Activated naive CD8-positive, alpha-beta T cell treated with anti-CD3 and anti-CD28 coated beads, Interleukin-2, amount 10 ng/mL, durations not matched to agents 7 days and 5 days (primary cell): Measurements from ENCODE around the gene LPA. TPM values are rescaled to one million over a fixed set of nuclear protein-coding genes. Genes with fewer than 3 reads are reported as not detected.
"Not testable (repeated sequence)": the region's sequence is repeated elsewhere in the genome, so short reads cannot be mapped to it uniquely, and the experiment has no call there.

Experiments used
- ATAC-seq: fragments of 150-1000 bp; cut with Tn5 transposase; one replicate; pipeline ENCODE4 v1.10.0; 2021; ENCODE audit warnings: low read depth, moderate library complexity
- POLR2A ChIA-PET: fragments of 350-600 bp; sonication (Branson Sonifier 250); formaldehyde crosslinking; loops from one replicate; lab custom pipeline; 2021; ENCODE audit warnings: antibody characterized with exemption; lab: Charles Lee
- DNase-seq: peaks from one replicate; pipeline ENCODE4 v3.0.0; 2021
- H3K27ac Mint-ChIP-seq: one replicate; pipeline ENCODE4 v1.8.0; 2022; ENCODE audit warnings: mild to moderate bottlenecking, mixed read lengths
- H3K27me3 Mint-ChIP-seq: one replicate; pipeline ENCODE4 v1.8.0; 2022; ENCODE audit warnings: mild to moderate bottlenecking, moderate library complexity, mixed read lengths
- H3K36me3 Mint-ChIP-seq: one replicate; pipeline ENCODE4 v1.8.0; 2021; ENCODE audit warnings: mild to moderate bottlenecking, mixed read lengths
- H3K4me1 Mint-ChIP-seq: one replicate; pipeline ENCODE4 v1.8.0; 2021; ENCODE audit warnings: mixed read lengths
- H3K4me3 Mint-ChIP-seq: one replicate; pipeline ENCODE4 v1.8.0; 2022; ENCODE audit warnings: mild to moderate bottlenecking, moderate library complexity, mixed read lengths
- H3K9me3 Mint-ChIP-seq: one replicate; pipeline ENCODE4 v1.8.0; 2021; ENCODE audit warnings: mixed read lengths
- total RNA-seq, 2 experiments: library from RNA; stranded (reverse); gene quantifications; one replicate each; pipeline ENCODE4 v1.2.3, GENCODE V29; 2021

The LPA gene
- total RNA-seq, 2 experiments from 2014 or later: not detected

DNA sequence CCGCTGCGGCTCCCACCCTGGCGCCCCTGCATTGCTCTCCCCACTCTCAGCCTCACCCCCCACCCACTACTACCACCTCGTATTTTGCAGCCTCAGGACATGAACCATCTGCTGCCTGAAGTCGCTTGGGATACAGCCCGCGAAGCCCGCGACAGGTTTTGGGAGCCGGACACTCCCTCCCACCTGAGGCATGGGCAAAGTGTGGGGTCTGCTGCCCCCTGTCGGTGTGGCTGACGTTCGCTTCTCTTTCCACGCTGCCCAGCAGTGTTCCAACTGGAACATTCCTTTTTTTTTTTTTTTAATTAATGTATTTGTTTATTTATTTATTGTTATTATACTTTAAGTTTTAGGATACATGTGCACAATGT lies 15.3 kb upstream of the LPA start:
- Mint-ChIP-seq H3K4me1 (no peaks in the 10 kb centered on the region), H3K36me3 (no peaks in the 10 kb centered on the region), H3K27me3 (peaks cover 14% of the 10 kb centered on the region), H3K27ac (no peak overlapping the region), H3K9me3 (no peaks in the 10 kb centered on the region), H3K4me3 (no peak overlapping the region)
- ATAC-seq (no peak), DNase-seq (no peak)
- POLR2A ChIA-PET: no interaction called here

DNA sequence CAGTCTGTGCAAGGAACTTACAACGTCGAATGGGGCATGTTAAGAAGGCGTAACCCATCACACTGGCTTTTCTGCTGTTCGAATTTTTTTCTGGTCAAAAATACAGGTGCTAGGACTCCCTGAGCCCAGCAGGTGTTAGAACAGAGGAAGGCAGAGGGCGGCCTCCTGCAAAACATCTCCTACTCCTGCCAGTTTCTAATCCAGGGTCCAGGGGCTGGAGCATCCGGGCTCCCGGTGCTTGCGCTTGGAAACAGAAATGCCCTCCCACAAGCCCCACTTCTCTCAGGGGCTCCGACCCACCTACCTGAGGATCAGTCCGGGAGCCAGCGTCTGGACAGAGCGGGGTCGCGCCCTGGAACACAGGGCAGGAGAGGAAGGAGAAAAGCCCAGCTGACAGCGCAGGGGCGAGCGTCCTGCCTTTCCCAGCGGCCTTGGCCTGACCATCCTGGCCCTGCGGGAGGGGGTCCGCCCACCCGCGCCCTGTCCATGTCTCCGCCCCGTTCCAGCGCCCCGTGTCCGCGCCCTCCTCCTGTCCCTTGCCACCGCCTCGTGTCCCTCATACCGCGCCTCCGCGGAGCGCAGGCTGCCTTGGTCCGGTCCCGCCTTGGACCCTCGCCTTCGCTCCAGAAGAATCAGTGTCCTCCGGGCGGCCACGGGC lies 14.8 kb upstream of the LPA start:
- ATAC-seq: no peak
- Mint-ChIP-seq H3K4me3 (no peak overlapping the region), H3K4me1 (no peaks in the 10 kb centered on the region), H3K27me3 (peaks cover 14% of the 10 kb centered on the region), H3K27ac (no peak overlapping the region), H3K36me3 (no peaks in the 10 kb centered on the region), H3K9me3 (no peaks in the 10 kb centered on the region)
- POLR2A ChIA-PET: no interaction called here
- DNase-seq: no peak

DNA sequence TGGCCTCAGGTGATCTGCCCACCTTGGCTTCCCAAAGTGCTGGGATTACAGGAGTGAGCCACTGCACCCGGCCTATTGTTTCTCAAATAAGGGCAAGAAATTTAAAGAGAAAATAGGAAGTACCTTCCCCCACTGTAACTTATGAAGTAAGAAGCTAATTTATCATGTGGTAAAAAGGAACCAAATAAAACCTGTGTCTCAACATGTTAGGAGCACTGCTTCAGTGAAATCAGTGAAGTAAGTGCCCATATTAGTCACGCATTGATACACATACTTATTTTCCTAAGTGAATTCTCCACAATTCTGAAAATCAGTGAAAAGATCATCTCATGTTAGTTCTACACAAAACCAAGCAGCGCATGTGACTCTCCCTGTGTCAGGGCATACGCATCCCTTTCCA lies 14.2 kb upstream of the LPA start:
- no peaks in the 10 kb centered on the region for H3K4me1 Mint-ChIP-seq
- POLR2A ChIA-PET: no interaction called here
- ATAC-seq (no peak), DNase-seq (no peak)
- no peak overlapping the region for H3K4me3 Mint-ChIP-seq
- H3K9me3 Mint-ChIP-seq: peaks cover 1% of the 10 kb centered on the region
- no peaks in the 10 kb centered on the region for H3K36me3 Mint-ChIP-seq
- peaks cover 14% of the 10 kb centered on the region for H3K27me3 Mint-ChIP-seq
- H3K27ac Mint-ChIP-seq: no peak overlapping the region

- POLR2A ChIA-PET, H3K36me3 Mint-ChIP-seq, H3K27ac Mint-ChIP-seq, H3K4me3 Mint-ChIP-seq, DNase-seq, H3K4me1 Mint-ChIP-seq, H3K9me3 Mint-ChIP-seq, ATAC-seq: not testable (repeated sequence)
- H3K27me3 Mint-ChIP-seq: peaks cover 17% of the 10 kb centered on the region
Measured at GRCh38 chr6:160676418-160676817, 12.3 kb upstream of the LPA start.

DNA sequence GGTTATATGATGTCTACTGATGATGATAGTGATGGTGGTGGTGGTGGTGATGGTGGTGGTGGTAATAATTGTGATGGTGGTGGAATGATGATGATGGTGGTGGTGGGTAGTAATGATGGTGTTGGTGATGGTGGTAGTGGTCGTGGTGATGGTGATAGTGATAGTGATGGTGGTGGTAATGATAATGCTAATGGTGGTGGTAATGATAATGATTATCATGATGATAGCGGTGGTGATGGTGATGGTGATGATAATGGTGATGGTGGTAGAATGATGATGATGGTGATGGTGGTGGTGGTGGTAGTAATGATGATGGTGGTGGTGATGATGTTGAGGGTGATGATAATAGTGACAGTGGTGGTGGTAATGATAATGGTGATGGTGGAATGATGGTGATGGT lies 4.5 kb upstream of the LPA start:
- peaks cover 9% of the 10 kb centered on the region for H3K27me3 Mint-ChIP-seq
- POLR2A ChIA-PET: no interaction called here
- peaks cover 3% of the 10 kb centered on the region for H3K4me1 Mint-ChIP-seq
- no peaks in the 10 kb centered on the region for H3K36me3 Mint-ChIP-seq
- DNase-seq: no peak
- peaks cover under 1% of the 10 kb centered on the region for H3K9me3 Mint-ChIP-seq
- ATAC-seq: no peak
- H3K27ac Mint-ChIP-seq: no peak overlapping the region
- no peak overlapping the region for H3K4me3 Mint-ChIP-seq

- peaks cover 3% of the 10 kb centered on the region for H3K4me1 Mint-ChIP-seq
- POLR2A ChIA-PET: no interaction called here
- no peak overlapping the region for H3K4me3 Mint-ChIP-seq
- H3K36me3 Mint-ChIP-seq: no peaks in the 10 kb centered on the region
- peaks cover 7% of the 10 kb centered on the region for H3K27me3 Mint-ChIP-seq
- no peaks in the 10 kb centered on the region for H3K9me3 Mint-ChIP-seq
- H3K27ac Mint-ChIP-seq: no peak overlapping the region
- no peak for ATAC-seq
- peak; percentile 50 for DNase-seq
Measured at GRCh38 chr6:160667639-160668481, 3.8 kb upstream of the LPA start.

GRCh38 chr6:160662842-160663241 lies 1.2 kb downstream of the LPA start:
- no peak for DNase-seq
- Mint-ChIP-seq H3K4me1 (peaks cover 2% of the 10 kb centered on the region), H3K27me3 (peaks cover 9% of the 10 kb centered on the region), H3K27ac (no peak overlapping the region), H3K4me3 (no peak overlapping the region), H3K9me3 (no peaks in the 10 kb centered on the region), H3K36me3 (no peaks in the 10 kb centered on the region)
- no peak for ATAC-seq
- POLR2A ChIA-PET: no interaction called here

DNA sequence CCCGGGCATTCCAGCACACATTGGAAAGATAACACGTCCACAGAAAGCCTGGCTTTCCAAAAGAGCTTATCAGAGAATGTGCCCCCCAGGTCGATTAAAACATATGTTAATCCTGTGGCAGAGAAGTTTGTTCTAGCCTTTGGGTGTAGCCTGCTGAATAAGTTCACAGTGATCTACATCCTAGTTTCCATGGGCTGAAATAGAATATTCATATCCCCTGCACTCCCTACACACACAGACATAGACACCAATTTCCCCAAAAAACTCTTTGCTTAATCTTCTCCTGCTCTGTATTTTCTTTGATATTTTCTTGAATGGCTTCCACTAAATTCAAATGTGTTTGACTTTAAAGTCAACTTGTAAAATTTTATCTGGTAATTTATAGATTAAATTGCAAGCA lies 1.6 kb downstream of the LPA start:
- Mint-ChIP-seq H3K36me3 (no peaks in the 10 kb centered on the region), H3K9me3 (no peaks in the 10 kb centered on the region), H3K4me3 (no peak overlapping the region), H3K27ac (no peak overlapping the region), H3K27me3 (peaks cover 9% of the 10 kb centered on the region), H3K4me1 (no peaks in the 10 kb centered on the region)
- POLR2A ChIA-PET: no interaction called here
- DNase-seq (no peak), ATAC-seq (no peak)

DNA sequence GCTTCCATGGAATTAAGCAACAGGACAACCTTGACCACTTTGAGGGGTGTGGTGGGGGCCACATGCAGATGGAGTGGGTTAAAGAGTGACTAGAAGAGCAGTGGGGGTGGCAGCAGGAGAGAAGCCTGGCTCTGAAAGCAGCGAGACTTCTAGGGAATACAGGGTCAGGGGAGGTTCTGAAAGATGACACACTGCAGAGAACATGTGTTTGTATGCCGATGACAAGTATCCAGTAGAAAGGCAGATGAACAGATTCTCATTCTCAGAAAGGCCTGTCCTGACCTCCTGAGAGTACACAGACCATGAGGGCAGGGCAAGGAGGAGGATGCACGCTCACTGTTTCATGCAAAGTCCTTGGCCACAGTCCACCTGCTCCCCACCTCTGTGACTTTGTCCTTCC lies 2.9 kb downstream of the LPA start:
- H3K36me3 Mint-ChIP-seq: no peaks in the 10 kb centered on the region
- no peak overlapping the region for H3K27ac Mint-ChIP-seq
- ATAC-seq (no peak), DNase-seq (no peak)
- peaks cover 5% of the 10 kb centered on the region for H3K9me3 Mint-ChIP-seq
- POLR2A ChIA-PET: no interaction called here
- H3K4me1 Mint-ChIP-seq: no peaks in the 10 kb centered on the region
- H3K4me3 Mint-ChIP-seq: no peak overlapping the region
- H3K27me3 Mint-ChIP-seq: peaks cover 6% of the 10 kb centered on the region

GRCh38 chr6:160659562-160659961 lies 4.5 kb downstream of the LPA start:
- H3K4me3 Mint-ChIP-seq: no peak overlapping the region
- H3K9me3 Mint-ChIP-seq: peaks cover 5% of the 10 kb centered on the region

GRCh38 chr6:160634706-160635105 lies 29.4 kb downstream of the LPA start:
- ATAC-seq: no peak
- Mint-ChIP-seq H3K27ac (no peak overlapping the region), H3K36me3 (no peaks in the 10 kb centered on the region), H3K4me1 (no peaks in the 10 kb centered on the region), H3K4me3 (no peak overlapping the region), H3K27me3 (no peaks in the 10 kb centered on the region), H3K9me3 (no peaks in the 10 kb centered on the region)
- POLR2A ChIA-PET: no interaction called here
- DNase-seq: no peak

More at GRCh38 chr6:160659562-160659961, 4.5 kb downstream of the LPA start:
- ATAC-seq (no peak), DNase-seq (no peak)
- no peak overlapping the region for H3K27ac Mint-ChIP-seq
- H3K27me3 Mint-ChIP-seq: peaks cover 6% of the 10 kb centered on the region
- H3K4me1 Mint-ChIP-seq: no peaks in the 10 kb centered on the region
- POLR2A ChIA-PET: no interaction called here
- H3K36me3 Mint-ChIP-seq: no peaks in the 10 kb centered on the region

GRCh38 chr6:160595838-160596832 lies 67.9 kb downstream of the LPA start:
- ATAC-seq (no peak), DNase-seq (no peak)
- H3K27ac Mint-ChIP-seq: no peak overlapping the region
- H3K4me1 Mint-ChIP-seq: no peaks in the 10 kb centered on the region
- peaks cover 2% of the 10 kb centered on the region for H3K9me3 Mint-ChIP-seq
- POLR2A ChIA-PET: no interaction called here
- H3K4me3 Mint-ChIP-seq: no peak overlapping the region
- H3K27me3 Mint-ChIP-seq: no peaks in the 10 kb centered on the region
- no peaks in the 10 kb centered on the region for H3K36me3 Mint-ChIP-seq

DNA sequence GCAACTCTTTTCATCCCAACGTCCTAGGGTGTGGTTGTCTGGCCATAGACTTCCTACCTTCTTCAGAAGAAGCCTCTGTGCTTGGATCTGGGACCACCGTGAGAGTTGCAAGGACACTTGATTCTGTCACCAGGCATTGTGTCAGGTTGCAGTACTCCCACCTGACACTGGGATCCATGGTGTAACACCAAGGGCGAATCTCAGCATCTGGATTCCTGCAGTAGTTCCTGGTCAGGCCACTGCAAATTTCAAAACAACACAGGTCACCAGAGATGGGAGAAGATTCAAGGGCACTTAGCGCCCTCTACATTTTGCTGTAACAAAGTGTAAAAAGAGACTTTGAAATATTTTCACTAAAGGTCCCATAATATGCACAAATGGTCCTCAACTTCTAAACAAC lies 68.8 kb downstream of the LPA start:
- POLR2A ChIA-PET, H3K9me3 Mint-ChIP-seq, H3K27ac Mint-ChIP-seq, H3K36me3 Mint-ChIP-seq, DNase-seq, H3K4me1 Mint-ChIP-seq, ATAC-seq, H3K4me3 Mint-ChIP-seq, H3K27me3 Mint-ChIP-seq: not testable (repeated sequence)
